ENCODE results near the gene STX11.

The STX11 gene

GRCh38 chr6:144211160-144211559 is 60.8 kb downstream of the STX11 start:
- no peak for DNase-seq (ENCODE audit: insufficient read length, low spot score)

GRCh38 chr6:144213315-144213714 is 63.0 kb downstream of the STX11 start:
- FAIRE-seq (no peak), DNase-seq (ENCODE audit: insufficient read length, low spot score) (no peak)
- TF ChIP-seq, protein P1, sequence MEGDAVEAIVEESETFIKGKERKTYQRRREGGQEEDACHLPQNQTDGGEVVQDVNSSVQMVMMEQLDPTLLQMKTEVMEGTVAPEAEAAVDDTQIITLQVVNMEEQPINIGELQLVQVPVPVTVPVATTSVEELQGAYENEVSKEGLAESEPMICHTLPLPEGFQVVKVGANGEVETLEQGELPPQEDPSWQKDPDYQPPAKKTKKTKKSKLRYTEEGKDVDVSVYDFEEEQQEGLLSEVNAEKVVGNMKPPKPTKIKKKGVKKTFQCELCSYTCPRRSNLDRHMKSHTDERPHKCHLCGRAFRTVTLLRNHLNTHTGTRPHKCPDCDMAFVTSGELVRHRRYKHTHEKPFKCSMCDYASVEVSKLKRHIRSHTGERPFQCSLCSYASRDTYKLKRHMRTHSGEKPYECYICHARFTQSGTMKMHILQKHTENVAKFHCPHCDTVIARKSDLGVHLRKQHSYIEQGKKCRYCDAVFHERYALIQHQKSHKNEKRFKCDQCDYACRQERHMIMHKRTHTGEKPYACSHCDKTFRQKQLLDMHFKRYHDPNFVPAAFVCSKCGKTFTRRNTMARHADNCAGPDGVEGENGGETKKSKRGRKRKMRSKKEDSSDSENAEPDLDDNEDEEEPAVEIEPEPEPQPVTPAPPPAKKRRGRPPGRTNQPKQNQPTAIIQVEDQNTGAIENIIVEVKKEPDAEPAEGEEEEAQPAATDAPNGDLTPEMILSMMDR (IDR thresholded peaks at IDR 0.05; ENCODE audit: insufficient read depth, missing control alignments), result no peak

More at GRCh38 chr6:144211160-144211559, 60.8 kb downstream of the STX11 start:
- TF ChIP-seq, protein P1 (IDR thresholded peaks at IDR 0.05; ENCODE audit: insufficient read depth, missing control alignments), result no peak
- no peak for FAIRE-seq

DNA sequence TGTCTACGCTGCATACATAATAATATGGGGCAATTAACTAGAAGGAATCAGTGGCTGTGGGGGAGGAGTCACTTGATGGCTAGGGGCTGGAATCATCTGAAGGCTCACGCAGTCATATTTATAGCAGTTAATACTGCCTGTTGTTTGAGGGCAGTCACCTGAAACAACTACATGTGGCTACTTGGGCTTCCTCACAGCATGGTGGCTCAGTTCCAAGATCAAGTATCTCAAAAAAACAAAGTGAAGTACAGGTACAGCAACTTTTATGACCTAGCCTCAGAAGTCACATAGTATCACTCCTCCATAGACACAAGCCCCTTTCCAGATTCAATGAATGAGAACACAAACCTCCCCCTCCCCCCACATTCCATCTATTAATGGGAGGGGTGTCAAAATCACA is 63.7 kb downstream of the STX11 start:
- TF ChIP-seq, protein P1 (IDR thresholded peaks at IDR 0.05; ENCODE audit: insufficient read depth, missing control alignments), result no peak
- DNase-seq (ENCODE audit: insufficient read length, low spot score) (no peak), FAIRE-seq (no peak)

GRCh38 chr6:144214622-144215401 is 64.5 kb downstream of the STX11 start:
- DNase-seq (ENCODE audit: insufficient read length, low spot score) (no peak), FAIRE-seq (no peak)
- TF ChIP-seq, protein P1 (IDR thresholded peaks at IDR 0.05; ENCODE audit: insufficient read depth, missing control alignments), result no peak

- no peak for FAIRE-seq
- DNase-seq (ENCODE audit: insufficient read length, low spot score), result peak; percentile 15
- TF ChIP-seq, protein P1 (IDR thresholded peaks at IDR 0.05; ENCODE audit: insufficient read depth, missing control alignments), result no peak
Observed at GRCh38 chr6:144215402-144215931, 65.2 kb downstream of the STX11 start.

DNA sequence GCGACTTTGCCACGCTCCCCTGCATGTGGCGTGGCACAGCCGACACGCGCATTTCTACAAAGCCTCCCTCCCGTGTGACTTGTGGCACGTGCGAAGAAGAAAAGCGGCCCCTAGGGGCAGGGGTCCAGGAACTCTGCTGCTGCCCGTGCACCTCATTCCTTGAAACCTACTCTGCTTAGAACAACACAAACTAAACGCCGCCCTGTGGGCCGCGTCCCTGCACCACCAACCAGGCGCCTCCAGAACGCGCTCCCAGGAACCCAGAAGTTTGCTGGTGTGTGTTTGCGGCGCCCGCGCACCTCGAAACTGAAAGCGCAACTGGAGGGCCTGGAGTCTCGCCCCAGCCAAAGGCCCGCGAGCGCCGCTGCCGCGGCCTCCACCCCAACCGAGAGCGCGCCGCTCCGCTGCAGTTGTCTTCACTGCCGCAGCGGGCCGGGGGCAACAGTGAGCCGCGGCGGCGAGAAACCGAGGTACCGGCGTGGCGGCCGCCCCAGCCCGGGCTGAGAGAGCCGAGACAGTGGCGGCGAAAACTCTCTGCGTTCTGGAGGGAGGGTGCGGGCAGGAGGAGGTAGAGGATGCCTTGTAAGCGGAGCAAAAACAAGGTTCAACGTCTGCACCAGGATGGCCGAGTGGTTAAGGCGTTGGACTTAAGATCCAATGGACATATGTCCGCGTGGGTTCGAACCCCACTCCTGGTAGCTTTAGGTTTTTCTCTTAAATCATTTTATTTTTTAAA is 65.8 kb downstream of the STX11 start:
- FAIRE-seq, result no peak
- TF ChIP-seq, protein P1 (IDR thresholded peaks at IDR 0.05; ENCODE audit: insufficient read depth, missing control alignments), result peak; percentile 34
- DNase-seq (ENCODE audit: insufficient read length, low spot score), result peak; percentile 53
